Measurements from ENCODE around the gene CFAP298.
"Not testable (repeated sequence)": the region's sequence is repeated elsewhere in the genome, so short reads cannot be mapped to it uniquely, and the experiment has no call there.

Gene CFAP298, protein sequence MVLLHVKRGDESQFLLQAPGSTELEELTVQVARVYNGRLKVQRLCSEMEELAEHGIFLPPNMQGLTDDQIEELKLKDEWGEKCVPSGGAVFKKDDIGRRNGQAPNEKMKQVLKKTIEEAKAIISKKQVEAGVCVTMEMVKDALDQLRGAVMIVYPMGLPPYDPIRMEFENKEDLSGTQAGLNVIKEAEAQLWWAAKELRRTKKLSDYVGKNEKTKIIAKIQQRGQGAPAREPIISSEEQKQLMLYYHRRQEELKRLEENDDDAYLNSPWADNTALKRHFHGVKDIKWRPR

GRCh38 chr21:32612075-32612998 is at the start of gene CFAP298:
TSS of gene CFAP298 (minus strand) at chr21:32612377. CDS start at chr21:32612243, 134 bp downstream.
- DNase-seq (ENCODE audit: low read depth in 2 of 2), result peak; percentile 82 to 83

DNA sequence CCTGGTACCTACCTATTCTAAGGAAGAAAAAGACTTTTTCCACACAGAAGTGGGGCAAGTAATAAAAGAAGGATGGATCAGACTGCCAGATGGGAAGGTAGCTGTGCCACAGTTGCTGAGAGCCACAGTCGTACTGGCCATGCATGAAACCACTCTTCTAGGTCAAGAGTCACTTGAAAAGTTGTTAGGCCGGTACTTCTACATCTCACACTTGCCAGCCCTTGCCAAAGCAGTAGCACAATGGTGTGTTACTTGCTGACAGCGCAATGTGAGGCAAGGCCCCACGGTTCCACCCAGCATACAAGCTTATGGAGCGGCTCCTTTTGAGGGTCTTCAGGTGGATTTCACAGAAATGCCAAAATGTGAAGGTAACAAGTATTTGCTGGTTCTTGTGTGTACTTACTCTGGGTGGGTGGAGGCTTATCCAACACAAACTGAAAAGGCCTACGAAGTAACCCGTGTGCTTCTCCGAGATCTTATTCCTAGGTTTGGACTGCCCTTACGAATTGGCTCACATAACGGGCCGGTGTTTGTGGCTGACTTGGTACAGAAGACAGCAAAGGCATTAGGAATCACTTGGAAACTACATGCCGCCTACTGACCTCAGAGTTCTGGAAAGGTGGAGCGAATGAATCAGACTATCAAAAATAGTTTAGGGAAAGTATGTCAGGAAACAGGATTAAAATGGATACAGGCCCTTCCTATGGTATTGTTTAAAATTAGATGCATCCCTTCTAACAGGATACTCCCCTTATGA is 49.0 kb upstream of the CFAP298 start:
- not testable (repeated sequence) for DNase-seq (ENCODE audit: low read depth in 2 of 2)

DNA sequence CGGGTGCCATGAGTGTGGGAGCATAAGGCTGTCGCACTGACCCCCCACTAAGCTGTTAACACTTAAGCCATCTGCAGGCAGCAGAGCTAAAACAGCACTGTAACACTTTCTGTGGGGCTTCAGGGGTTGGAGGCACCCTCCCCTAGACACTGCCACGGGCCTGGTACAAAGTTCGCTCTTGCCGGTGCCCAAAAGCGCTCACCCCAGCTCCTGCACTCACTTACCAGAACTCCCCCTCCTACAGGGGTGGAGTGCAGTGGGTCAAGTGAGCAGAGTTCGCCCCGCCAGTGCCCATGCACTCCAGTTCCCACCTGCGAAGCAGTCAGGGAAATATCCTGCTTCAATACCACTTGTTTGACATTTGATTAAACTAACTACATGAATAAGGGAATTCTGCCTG is 46.3 kb upstream of the CFAP298 start:
- DNase-seq (ENCODE audit: low read depth in 2 of 2), result no peak

DNA sequence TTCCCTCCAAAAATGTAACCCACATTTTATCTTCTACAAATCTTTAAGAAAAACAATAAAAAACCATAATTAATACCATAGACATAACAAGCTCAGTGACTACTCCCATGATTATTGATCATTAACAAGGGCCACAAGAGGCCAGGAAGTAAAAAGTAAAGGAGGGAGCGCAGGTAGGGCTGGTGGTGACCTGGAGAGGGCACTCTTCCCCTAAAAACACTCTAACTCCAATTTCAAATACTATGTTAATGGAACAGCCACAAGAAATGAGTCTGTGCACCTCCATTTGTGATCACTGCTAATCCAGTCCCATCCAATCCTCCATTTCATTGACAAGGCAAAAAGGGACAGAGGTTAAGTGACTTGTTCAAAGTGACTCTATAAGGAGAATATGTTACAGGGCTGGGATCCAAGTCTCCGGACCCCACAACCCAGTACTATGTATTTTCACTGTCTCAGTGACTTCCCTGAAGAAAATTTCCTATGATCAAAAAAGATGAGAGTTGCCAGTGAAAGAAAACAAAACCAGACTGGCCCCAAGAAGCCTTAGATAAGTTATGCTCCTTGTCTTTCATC is 41.2 kb upstream of the CFAP298 start:
- DNase-seq (ENCODE audit: low read depth in 2 of 2), result no peak

DNA sequence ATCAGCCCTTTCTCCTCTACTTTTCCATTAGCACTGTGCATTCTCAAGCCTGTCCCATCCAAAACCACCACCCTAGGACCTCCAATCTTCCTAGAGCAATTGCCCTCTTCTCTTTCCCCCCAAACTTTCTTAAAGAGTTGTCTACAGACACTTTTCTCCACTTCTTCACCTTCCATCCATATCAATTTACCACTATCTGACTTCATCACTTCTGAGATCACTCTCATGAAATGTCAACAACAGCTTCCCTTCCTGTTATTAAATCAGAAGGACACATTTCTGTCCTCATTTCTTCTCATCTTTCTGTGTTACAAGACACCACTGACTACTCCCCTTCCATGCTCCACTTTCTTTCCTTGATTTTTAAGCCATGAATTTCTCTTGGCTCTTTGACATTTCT is 36.0 kb upstream of the CFAP298 start:
- no peak for DNase-seq (ENCODE audit: low read depth in 2 of 2)

DNA sequence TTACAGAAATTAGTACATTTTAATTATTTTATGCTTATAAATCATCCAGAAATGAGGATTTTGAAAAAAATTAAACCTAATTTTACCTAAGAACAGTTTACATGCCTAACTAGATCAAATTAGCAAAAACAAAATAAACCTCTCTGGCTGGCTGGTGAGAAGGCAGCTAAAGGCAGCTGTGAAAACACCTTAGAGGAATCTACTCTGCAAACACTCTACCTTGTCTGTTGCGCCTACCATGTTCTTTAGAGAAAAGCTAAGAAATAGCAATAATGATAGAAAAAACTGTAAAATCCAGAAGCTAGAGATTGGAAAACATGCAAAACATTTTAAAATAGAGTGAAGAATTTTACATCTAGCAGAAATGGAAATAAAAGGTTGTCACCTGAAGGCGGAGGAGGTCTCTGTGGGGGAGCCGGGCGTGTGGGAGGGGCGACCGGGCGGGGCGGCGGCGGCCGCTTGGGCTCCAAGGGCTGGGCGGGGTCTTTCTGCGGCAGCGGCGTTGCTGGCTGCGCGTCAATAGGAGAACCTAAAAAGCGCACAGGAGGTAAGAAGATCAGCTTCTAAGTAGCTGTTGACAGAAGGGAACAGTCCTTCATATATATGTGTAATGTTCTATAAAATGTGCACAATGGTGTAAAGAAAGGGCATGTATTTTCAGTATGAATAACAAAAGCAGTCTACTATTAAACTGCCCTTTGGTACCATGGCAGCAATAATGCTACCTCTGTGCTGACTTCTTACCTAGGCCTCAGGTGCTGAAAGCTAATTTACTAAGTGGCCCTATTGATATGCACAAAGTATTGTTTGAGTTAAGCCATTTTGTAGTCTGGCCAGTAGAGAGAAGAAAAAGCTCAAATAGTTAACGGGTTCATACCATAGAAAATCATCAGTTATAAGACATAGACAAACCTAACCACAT is 33.3 kb upstream of the CFAP298 start:
- DNase-seq (ENCODE audit: low read depth in 2 of 2), result no peak

GRCh38 chr21:32641710-32642698 is 29.8 kb upstream of the CFAP298 start:
- no peak for DNase-seq (ENCODE audit: low read depth in 2 of 2)

- DNase-seq (ENCODE audit: low read depth in 2 of 2), result no peak
These were observed 14.5 kb upstream of the CFAP298 start for GRCh38 chr21:32626621-32627196.

GRCh38 chr21:32618218-32618617 is 6.0 kb upstream of the CFAP298 start:
- DNase-seq (ENCODE audit: low read depth in 2 of 2), result not testable (repeated sequence)

DNA sequence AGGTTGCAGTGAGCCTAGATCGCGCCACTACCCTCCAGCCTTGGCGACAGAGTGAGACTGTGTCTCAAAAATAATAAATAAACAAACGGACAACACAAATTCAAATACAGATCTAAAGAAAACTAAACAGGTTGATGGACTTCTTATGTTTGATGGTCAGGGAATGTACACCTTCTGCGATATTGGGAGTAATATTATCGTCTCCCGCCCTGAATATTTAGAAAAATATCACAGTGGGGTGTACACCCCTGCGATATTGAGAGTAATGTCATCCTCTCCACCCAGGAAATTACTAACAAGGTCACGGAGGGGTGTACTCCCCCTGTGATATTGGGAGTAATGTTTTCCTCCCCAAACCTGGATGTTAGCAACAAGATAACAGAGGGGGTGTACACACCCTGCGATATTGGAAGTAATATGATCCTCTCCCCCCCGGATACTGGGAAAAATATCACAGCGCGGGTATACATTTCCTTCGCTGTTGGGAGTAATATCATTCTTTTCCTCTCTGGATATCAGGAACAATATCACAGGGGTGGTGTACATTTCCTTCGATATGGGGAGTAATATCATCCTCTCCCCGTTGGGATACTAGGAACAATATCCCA is 1.4 kb upstream of the CFAP298 start:
- no peak for DNase-seq (ENCODE audit: low read depth in 2 of 2)

GRCh38 chr21:32612999-32613337 is 791 bp upstream of the CFAP298 start:
- DNase-seq (ENCODE audit: low read depth in 2 of 2), result no peak

DNA sequence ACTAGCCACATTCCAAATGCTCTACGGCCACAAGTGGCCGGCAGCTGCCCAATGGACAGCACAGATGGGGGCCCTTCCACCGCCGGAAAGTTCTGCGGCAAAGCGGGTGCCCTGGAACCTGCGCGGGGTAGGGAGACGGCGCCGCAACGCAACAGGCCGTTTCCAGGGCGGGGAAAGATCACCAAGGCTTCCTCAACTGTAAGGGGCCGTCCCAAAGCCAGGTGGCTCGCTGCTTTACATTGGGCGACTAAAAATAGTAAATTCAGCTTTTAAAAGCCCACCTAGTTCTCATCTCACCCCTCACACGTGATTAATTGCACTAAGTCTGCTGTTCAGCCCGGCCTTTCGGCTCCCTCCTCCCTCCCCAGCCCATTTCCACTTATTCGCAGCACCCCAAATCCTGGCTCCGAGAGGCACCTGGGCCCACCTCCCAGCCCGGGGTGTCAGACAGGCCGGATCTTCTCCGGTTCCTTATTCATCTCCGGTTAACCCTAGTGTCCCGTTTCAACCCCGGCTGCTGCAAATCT is 643 bp downstream of the CFAP298 start:
- peak; percentile 16 to 26 for DNase-seq (ENCODE audit: low read depth in 2 of 2)

DNA sequence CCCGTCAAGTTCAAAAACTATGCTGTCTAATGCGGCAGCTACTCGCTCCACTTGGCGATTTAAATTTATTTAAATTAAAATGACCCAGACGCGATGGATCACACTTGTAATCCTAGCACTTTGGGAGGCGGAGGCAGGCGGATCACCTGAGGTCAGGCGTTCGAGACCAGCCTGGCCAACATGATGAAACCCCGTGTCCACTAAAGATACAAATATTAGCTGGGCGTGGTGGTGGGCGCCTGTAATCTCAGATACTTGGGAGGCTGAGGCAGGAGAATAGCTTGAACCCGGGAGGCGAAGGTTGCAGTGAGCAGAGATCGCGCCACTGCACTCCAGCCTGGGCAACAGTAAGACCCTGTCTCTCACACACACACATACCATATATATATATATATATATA is 1.2 kb downstream of the CFAP298 start:
- not testable (repeated sequence) for DNase-seq (ENCODE audit: low read depth in 2 of 2)

GRCh38 chr21:32608851-32609250 is 3.3 kb downstream of the CFAP298 start:
- DNase-seq (ENCODE audit: low read depth in 2 of 2), result no peak

DNA sequence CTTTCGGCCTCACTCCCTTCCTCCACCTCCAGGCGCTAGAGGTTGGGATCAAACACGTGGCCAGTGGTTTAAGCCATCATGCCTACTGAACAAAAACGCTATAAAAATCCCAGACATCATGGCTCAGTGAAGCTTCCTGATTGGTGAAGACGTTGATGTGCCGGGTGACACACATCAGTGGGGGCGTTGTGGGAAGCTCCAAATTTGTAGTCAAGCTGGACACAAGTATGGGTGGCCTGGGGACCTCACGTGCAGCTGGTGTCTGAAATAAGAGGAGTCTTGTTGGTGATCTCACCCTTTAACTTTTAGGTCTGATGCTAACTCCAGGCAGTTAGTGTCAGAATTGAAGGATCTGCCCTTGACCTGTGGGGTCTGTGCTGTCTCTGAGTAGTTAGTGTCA is 6.7 kb downstream of the CFAP298 start:
- no peak for DNase-seq (ENCODE audit: low read depth in 2 of 2)

GRCh38 chr21:32604464-32604863 is 7.7 kb downstream of the CFAP298 start:
- no peak for DNase-seq (ENCODE audit: low read depth in 2 of 2)

DNA sequence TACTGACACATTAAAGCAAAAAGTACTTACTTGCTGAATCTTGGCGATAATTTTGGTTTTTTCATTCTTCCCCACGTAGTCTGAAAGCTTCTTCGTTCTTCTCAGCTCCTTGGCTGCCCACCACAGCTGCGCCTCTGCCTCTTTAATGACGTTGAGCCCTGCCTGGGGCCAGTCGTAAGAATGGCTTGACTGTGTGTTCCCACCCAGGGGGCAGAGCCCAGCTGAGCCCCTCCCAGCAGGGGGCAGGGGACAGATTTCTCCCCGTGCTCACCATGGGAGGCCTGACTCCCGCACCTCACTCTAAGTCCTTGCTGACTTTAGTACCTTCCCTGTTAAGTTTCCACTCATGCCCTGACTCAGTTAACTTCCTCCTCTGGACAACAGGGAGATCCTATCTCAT is 9.0 kb downstream of the CFAP298 start:
- DNase-seq (ENCODE audit: low read depth in 2 of 2), result no peak

DNA sequence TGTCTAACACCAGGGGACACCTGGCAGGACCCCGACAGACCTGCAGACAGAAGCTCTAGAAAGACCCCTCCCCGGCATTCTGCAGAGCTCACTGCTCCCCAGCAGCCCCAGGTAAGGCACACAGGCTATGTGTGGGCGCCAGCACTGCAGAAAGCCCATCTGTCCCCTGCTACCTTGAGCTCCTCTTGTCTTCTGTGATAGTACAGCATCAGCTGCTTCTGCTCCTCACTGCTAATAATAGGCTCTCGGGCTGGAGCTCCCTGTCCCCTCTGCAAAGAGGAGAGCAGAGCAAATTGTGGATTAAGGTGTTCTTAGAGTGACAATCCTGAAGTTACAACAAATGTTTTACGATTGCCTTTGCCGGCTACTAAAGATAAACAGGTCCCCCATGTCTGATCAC is 10.1 kb downstream of the CFAP298 start:
- DNase-seq (ENCODE audit: low read depth in 2 of 2), result no peak

GRCh38 chr21:32599526-32599925 is 12.7 kb downstream of the CFAP298 start:
- DNase-seq (ENCODE audit: low read depth in 2 of 2), result no peak

Measured in stimulated activated CD8-positive, alpha-beta memory T cell treated with anti-CD3 and anti-CD28 coated beads, Interleukin-15, amount 100 ng/mL, for 48 hours (primary cell).